ENCODE measurements around the gene FLAD1. TPM values are rescaled to one million over a fixed set of nuclear protein-coding genes. Genes with fewer than 3 reads are reported as not detected.
A peak's percentile ranks its signal among the peaks of the same experiment; 100 is the strongest.

The FLAD1 gene
- total and polyA plus RNA-seq, 8 donors: 26.4 to 39.9 (median 30.2) TPM

DNA sequence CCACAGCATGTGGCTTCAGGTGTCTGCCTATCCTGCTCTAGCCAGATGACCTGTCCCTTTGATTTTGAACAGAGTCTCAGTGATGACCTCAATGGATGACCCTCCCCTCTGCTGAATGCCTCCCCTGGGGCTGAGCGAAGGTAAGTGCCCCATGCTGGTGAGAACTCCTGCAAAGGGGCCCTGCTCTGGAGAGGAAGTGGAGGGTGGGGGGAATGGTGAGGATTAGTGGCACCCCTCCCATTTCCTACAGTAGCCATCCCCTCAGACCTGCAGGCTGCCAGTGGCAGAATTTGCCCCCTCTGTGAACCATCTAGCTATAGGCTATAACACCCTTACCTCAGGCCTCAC is 43.0 kb upstream of the FLAD1 start:
- intact Hi-C loops (cut with DNase I): no loop called here
- Histone ChIP-seq H3K4me3 (no peak overlapping the region), H3K27me3 (no peaks in the 10 kb centered on the region), H3K4me1 (peaks cover 20 to 55% of the 10 kb centered on the region in 2 donors), H3K9me3 (no peaks in the 10 kb centered on the region), H3K27ac (no peak overlapping the region), H3K36me3 (peaks cover 0 to 8% of the 10 kb centered on the region in 2 donors)
- no peak for DNase-seq
- TF ChIP-seq, protein P1, sequence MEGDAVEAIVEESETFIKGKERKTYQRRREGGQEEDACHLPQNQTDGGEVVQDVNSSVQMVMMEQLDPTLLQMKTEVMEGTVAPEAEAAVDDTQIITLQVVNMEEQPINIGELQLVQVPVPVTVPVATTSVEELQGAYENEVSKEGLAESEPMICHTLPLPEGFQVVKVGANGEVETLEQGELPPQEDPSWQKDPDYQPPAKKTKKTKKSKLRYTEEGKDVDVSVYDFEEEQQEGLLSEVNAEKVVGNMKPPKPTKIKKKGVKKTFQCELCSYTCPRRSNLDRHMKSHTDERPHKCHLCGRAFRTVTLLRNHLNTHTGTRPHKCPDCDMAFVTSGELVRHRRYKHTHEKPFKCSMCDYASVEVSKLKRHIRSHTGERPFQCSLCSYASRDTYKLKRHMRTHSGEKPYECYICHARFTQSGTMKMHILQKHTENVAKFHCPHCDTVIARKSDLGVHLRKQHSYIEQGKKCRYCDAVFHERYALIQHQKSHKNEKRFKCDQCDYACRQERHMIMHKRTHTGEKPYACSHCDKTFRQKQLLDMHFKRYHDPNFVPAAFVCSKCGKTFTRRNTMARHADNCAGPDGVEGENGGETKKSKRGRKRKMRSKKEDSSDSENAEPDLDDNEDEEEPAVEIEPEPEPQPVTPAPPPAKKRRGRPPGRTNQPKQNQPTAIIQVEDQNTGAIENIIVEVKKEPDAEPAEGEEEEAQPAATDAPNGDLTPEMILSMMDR (IDR thresholded peaks at IDR 0.05): no peak
- ATAC-seq: no peak

DNA sequence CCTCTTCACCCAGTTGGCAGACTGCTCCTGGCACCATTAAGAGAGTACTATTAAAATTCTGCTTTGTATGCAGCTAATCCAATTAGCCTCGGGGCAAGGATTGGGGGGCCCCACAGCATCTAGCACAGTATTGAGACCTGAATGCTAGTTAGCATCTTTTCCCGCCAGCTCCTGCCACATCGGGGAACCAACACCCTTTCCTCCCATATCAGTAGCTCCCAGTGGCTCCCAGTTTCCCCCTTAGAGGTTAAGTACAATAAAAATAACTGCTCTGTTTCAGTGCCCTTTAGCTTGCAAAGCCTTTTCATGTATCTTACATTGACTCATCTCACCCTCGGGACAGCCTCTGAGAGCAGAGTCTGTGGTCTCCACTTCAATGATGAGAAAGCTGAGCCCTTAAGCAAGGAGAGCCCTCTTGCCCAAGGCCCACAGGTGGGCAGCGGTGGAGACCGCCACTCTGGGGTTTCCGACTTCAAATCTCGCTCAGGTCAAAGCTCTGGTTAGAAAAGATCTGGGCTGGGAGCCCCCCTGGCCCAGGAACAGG is 42.4 kb upstream of the FLAD1 start:
- Histone ChIP-seq H3K27me3 (no peaks in the 10 kb centered on the region), H3K4me1 (peaks cover 15 to 50% of the 10 kb centered on the region in 2 donors), H3K36me3 (peaks cover 0 to 13% of the 10 kb centered on the region in 2 donors), H3K27ac (no peak overlapping the region), H3K4me3 (no peak overlapping the region), H3K9me3 (no peaks in the 10 kb centered on the region)
- intact Hi-C loops (cut with DNase I): no loop called here
- ATAC-seq (no peak), DNase-seq (no peak)
- TF ChIP-seq, protein P1 (IDR thresholded peaks at IDR 0.05): no peak

DNA sequence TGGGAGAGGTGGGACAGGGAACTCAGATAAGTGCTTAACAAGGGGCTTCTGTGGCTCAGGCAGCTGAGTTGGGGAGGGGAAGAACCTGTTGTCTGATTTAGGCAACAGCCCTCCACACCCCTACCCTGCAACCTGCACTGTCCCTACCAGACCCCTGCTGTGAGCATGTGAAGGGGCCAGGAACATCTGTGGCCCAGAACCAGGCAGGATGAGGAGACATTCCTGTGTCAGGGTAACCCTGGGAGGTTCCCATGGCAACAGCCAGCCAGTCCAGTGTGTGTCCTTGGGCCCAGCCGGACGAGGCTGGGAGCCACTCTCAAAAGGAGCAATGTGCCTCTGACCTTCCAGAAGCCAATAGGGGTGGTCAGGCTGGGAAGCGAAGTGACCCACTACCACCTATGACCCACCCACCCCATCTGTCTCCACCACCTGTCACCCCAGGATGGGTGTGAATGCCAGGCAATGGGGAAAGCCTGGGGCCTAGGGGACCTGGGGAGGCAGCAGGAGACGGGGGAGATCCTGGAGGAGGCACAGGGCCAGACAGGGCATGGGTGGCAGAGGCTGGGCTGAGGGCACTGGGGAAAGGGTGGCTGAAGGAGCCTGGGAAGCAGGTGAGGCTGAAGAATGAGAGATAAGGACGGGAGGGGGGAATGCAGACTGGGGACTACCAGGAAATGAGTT is 41.7 kb upstream of the FLAD1 start:
- Histone ChIP-seq H3K4me1 (peaks cover 12 to 44% of the 10 kb centered on the region in 2 donors), H3K36me3 (peaks cover 0 to 21% of the 10 kb centered on the region in 2 donors), H3K4me3 (no peak overlapping the region), H3K27me3 (no peaks in the 10 kb centered on the region), H3K9me3 (no peaks in the 10 kb centered on the region), H3K27ac (peak overlapping the region in 1 of 2 donors; percentile 66)
- no peak for ATAC-seq
- intact Hi-C loops (cut with DNase I): no loop called here
- TF ChIP-seq, protein P1 (IDR thresholded peaks at IDR 0.05): no peak
- no peak for DNase-seq

DNA sequence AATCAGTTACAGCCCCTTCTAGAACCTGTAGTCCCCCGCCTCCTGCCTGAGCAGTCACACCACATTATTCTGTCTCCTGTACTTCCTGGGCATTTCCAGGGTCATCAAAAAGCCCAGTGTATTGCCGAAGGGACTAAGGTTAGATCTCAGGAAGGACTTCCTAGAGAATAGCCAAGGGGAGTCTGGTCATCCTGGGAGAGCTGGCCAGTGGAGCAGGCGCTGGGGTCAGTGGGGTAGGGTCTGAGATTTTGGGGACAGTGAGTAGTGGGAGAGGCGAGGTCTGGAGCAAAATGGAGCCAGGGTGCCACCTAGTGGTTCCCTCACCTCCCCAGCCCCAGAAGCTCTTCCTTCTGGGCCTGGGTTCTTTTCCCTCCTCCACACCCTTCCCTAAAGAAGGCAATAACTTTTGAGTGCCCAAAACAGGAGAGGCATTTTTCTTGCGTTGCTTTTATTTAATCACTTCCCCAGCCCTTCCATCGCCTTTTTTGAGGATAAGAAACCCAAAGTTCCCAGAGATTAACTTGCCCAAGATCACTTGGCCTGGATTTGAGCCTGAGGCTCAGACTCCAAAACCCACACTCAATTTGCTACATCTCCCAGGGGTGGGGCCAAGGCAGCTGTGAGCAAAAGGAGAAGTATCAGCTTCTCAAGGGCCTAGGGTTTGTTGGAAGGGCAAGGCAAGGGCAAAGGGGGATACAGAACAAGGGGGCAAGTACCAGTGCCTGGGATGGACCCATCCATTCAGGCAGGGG is 39.3 kb upstream of the FLAD1 start:
- no peaks in the 10 kb centered on the region for H3K27me3 ChIP-seq
- TF ChIP-seq, protein P1 (IDR thresholded peaks at IDR 0.05): peak; percentile 58 to 74
- peak overlapping the region in 1 of 2 donors; percentile 28 for H3K27ac ChIP-seq
- no peaks in the 10 kb centered on the region for H3K9me3 ChIP-seq
- peaks cover 12 to 32% of the 10 kb centered on the region in 2 donors for H3K4me1 ChIP-seq
- H3K4me3 ChIP-seq: no peak overlapping the region
- intact Hi-C loops (cut with DNase I): no loop called here
- peaks cover 0 to 37% of the 10 kb centered on the region in 2 donors for H3K36me3 ChIP-seq
- ATAC-seq: peak; percentile 61
- DNase-seq: peak in 1 of 4 donors; percentile 48

All from left lung (tissue), 10 donors.